Measurements from ENCODE around the gene GRB10.
A peak's percentile ranks its signal among the peaks of the same experiment; 100 is the strongest.

GRB10 gene

GRCh38 chr7:50803359-50804337, 21.0 kb upstream of the GRB10 start:
- no peak for DNase-seq

GRCh38 chr7:50801907-50802306, 19.2 kb upstream of the GRB10 start:
- no peak for DNase-seq

- DNase-seq, result no peak
Observed at GRCh38 chr7:50799873-50800272, 17.2 kb upstream of the GRB10 start.

- DNase-seq, result no peak
Observed at GRCh38 chr7:50798126-50798525, 15.4 kb upstream of the GRB10 start.

DNA sequence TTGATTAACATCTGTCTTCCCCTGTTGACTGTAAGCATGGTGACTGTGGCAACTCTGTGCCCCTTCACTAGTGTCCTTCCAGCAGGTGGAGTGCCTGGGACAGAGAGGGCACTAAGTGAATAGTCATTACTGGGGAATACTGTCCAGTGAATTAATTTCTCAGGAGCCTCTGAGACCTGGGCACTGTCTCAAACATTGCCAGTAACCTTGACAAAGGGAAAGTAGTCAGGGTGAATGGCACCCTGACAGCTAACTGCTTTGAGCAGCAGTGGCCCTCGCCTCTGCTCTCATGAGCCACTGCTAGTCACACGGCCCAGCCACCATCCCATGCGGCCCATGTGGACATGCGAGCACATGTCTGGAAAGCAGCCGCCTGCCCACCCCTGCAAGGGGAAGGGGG, 13.1 kb upstream of the GRB10 start:
- DNase-seq, result no peak

- no peak for DNase-seq
Observed at GRCh38 chr7:50795253-50795652, 12.6 kb upstream of the GRB10 start.

- DNase-seq, result no peak
Observed at GRCh38 chr7:50793947-50794570, 11.4 kb upstream of the GRB10 start.

DNA sequence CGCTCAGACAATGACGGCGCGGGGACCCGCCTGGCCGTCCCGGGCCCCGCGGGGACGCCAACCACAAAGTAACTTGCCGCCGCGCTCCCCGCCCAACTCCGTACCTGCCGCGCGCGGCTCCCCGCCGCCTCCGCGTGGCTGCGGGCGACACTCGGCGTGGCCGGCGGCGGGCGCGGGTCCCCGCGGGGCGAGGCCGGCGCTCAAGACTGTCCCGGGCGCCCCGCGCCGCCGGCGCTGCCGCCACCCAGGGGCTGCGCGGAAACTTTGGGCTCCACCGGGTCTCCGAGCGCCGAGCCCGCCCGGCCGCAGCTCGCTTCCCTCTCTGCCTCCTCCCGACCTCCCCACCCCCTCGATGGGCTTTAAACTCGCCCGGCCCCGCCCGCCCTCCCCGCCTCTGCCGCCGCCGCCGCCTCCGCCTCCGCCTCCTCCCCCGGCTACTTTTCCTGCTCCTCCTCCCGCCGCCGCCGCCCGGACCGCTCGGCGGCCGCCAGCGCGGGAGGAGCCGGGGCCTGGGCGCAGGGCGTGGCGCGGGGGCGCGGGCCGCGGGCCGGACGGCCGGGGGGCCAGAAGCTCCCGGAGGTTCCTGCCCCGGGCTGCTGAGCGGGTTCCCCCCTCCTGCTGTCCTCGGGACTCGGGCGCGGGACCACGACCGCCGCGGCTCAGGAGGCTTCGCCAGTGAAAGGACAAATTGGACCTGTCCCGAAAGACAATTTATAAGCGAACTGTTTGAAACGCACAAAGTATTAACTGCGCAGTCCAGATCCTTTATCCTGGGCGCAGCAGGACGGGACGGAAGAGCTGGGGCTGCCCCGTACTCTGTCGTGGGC, 10.6 kb upstream of the GRB10 start:
- peak; percentile 28 for DNase-seq

GRCh38 chr7:50792342-50793119, 9.8 kb upstream of the GRB10 start:
- peak; percentile 19 for DNase-seq

DNA sequence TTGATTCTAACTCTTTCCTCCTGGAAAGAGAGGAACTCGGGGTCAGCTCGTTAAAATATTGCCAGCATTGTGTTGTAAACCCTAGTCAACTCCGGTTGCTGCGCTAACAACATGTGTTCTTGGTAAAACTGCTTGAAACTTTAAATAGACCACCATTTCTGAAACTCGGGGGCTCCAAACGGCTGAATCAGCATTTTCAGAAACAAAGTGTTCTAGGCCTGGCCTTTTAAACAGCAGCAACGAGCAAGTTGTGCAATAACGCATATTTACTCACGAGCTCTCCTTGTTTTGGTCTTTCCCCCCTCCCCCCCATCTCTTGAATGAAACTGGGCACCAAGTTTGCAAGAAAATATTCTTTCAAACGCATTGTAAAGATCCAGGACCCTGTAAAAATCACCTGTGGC, 9.2 kb upstream of the GRB10 start:
- DNase-seq, result no peak

DNA sequence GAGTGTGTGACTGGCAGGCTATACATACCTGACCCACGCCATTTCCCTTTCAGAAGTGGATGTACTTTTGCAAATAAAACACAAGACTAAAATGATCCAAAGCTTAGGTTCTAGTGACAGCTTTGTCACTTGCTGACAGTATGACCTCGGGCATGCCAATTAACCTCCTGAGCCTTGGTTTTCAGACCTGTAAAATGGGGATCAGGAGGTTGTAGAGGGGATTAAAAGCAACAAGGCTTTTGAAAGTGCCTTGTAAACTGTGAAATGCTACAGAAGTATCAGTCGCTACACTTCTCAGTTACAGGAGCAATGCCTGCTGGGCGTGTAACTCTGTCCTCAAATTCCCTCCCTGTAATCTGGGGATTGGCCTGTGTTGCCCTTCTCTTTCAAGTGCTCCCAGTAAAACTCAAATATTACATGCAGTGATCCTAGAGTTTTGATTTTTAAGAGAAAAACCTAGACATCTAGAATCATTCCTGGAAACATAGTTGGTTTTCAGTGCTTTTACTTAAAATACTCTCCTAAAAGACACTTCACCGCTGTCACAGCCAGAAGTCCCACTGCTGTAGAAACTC, 8.8 kb upstream of the GRB10 start:
- no peak for DNase-seq

DNA sequence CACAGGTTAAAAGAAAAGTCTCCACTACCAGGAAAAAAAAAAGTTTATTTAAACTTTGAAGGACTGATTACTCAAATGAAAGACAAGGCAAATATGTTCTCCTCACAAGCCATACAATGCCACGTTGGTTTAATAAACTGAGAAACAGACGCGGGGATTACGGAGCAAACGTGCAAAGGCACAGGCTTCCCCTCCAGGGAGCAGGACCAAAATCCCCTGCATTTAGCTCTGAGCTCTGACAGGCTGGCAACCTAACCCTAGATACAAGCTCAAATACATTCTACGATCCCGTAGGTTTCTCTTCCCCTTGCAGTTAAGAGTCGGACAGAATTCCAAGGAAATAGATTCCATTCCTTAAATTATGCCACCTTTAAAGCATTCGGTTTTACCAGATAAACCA, 7.7 kb upstream of the GRB10 start:
- no peak for DNase-seq

DNA sequence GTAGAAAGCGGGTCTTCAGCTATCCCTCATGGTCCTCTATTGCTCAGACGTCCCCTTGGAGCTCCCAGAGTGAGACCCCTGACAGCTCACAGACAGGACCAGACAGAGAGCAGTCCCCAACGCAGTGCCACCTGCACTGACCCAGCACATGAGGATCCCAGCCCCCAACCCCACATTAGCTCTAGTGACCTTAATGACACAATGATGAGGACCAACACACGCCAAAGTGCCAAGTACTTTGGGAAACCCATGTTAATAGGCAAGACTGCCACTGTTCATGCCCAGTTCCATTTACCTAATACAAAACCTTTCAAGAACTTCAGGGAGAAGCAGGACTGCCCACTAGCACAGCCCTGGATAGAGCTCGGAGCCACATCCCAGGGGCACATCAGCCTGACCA, 5.7 kb upstream of the GRB10 start:
- DNase-seq, result no peak

- DNase-seq, result no peak
Observed at GRCh38 chr7:50787825-50788224, 5.1 kb upstream of the GRB10 start.

GRCh38 chr7:50785346-50785745, 2.6 kb upstream of the GRB10 start:
- no peak for DNase-seq

GRCh38 chr7:50783801-50784507, 1.3 kb upstream of the GRB10 start:
- DNase-seq, result no peak

GRCh38 chr7:50783303-50783702, 607 bp upstream of the GRB10 start:
- DNase-seq, result no peak

DNA sequence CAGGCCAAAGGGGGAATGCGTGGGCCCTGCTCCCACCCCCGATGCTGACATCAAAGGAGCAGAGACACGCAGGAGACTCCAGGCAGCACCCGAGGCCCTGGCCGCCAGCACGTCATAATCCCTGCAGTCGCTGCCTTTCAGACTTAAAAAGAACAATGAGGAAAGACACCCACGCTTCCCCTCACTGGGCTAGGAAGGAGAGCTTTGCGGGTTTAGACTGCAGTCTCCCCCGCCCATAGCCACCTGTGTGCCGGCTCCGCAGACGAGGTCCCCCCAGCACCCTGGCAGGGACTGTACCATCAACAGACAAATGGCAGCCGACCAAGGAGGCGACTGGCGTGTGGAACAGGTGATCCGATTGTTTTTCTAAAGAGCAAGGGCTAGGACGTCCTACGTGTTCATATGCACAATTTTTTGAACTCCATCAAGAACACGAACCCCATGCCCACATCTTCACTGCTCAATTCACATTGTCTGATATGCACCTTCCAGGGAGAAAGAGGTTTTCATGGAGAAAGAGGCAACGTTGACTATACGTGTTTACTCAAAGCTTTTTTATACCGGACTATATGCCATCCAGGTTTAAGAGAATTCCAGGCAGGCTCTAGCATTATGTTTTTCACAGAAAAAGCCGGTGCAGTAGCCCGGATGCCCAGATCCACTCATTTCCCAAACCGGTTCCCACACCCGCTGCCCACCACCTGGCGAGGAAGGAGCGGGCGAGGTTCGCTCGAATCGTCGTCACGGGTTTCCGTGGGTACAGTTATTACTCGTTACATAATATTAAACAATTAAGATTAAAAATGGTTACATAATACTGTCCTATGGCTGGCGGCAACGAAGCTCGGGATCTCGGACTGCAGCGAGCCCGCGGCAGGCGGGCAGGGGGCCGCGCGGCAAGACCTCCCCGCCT, 1.1 kb downstream of the GRB10 start:
- peak; percentile 41 for DNase-seq

GRCh38 chr7:50780436-50780835, 2.3 kb downstream of the GRB10 start:
- DNase-seq, result no peak

DNA sequence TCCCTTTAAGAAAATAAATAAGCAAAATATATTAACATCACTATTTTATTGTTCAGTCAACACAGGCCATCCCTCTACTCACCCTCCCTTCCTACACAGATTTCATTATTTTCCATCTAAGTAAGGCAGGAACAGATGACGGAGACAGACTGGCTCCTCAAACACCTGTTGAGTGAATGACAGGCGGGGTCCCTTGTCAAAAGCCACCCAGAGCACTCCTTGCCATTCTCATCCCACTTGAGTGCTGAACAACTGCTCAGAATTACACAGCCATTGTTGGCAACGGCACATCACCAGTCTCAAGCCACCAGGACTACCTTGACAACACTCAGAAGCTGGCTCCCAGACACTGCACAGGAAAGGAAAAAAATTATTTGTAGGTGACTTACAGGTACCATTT, 3.3 kb downstream of the GRB10 start:
- DNase-seq, result no peak
